ENCODE measurements around the gene SH2B2. TPM values are rescaled to one million over a fixed set of nuclear protein-coding genes. Genes with fewer than 3 reads are reported as not detected.
A peak's percentile ranks its signal among the peaks of the same experiment; 100 is the strongest.

The SH2B2 gene
- total and polyA plus RNA-seq, 2 experiments from 2014 or later, result 5.6 to 21.9 TPM

GRCh38 chr7:102295346-102296178 lies 8.9 kb downstream of the SH2B2 start:
- Histone ChIP-seq H3K4me1 (ENCODE audit: insufficient read depth) (peaks cover 16% of the 10 kb centered on the region), H3K36me3 (ENCODE audit: insufficient read depth) (no peaks in the 10 kb centered on the region; the same call in 1 of the 2 replicates), H3K27ac (ENCODE audit: low read depth) (no peak overlapping the region), H2AFZ (no peak overlapping the region), H3K4me2 (peak overlapping the region; percentile 51; the same call in 1 of the 2 replicates), H3K9me2 (ENCODE audit: insufficient read depth) (no peaks in the 10 kb centered on the region), H3K79me2 (replicated peaks; ENCODE audit: insufficient read depth) (no peaks in the 10 kb centered on the region), H3K4me3 (no peak overlapping the region), H3K27me3 (ENCODE audit: insufficient read depth) (peaks cover 5% of the 10 kb centered on the region; the same call in 1 of the 2 replicates), H3F3A (replicated peaks; ENCODE audit: low read depth) (no peaks in the 10 kb centered on the region), H4K20me1 (replicated peaks; ENCODE audit: insufficient read depth) (peaks cover 23% of the 10 kb centered on the region)
- Mint-ChIP-seq H3K27me3 (ENCODE audit: insufficient read depth, low read depth, poor library complexity) (peaks cover 17% of the 10 kb centered on the region), H3K4me3 (no peak overlapping the region), H3K4me1 (peaks cover 35% of the 10 kb centered on the region), H3K27ac (no peak overlapping the region), H3K9me3 (no peaks in the 10 kb centered on the region), H3K36me3 (ENCODE audit: low read depth) (no peaks in the 10 kb centered on the region)
- ATAC-seq (no peak), DNase-seq (ENCODE audit: low spot score) (no peak)
- TF ChIP-seq STAT1 (IDR thresholded peaks at IDR 0.05; ENCODE audit: unreplicated experiment) (no peak), ZNF114 (CRISPR knock-in tag; IDR thresholded peaks at IDR 0.05) (no peak), CTCF (conservative IDR thresholded peaks at IDR 0.05; ENCODE audit: low read depth in 2 of 2) (no peak), ZNF462 (CRISPR knock-in tag; IDR thresholded peaks at IDR 0.05) (no peak), EZH2 (IDR thresholded peaks at IDR 0.05; ENCODE audit: low read depth, unreplicated experiment) (no peak), POLR2AphosphoS5 (IDR thresholded peaks at IDR 0.05; ENCODE audit: low read depth) (no peak), ETS1 (IDR thresholded peaks at IDR 0.05) (no peak), REST (IDR thresholded peaks at IDR 0.05; ENCODE audit: unreplicated experiment) (no peak), ZNF331 (CRISPR knock-in tag; IDR thresholded peaks at IDR 0.05; ENCODE audit: low read depth) (no peak), CREB1 (CRISPR knock-in tag; IDR thresholded peaks at IDR 0.05; ENCODE audit: low read depth) (no peak), JUNB (IDR thresholded peaks at IDR 0.05; ENCODE audit: unreplicated experiment) (no peak), EZH2phosphoT487 (IDR thresholded peaks at IDR 0.05; ENCODE audit: unreplicated experiment) (no peak), NANOG (IDR thresholded peaks at IDR 0.05; ENCODE audit: borderline replicate concordance) (no peak)

All from GM23338 (cell line).